NCI-H345 (cell line): ENCODE results near the gene MT1X.

Experiments used
- DNase-seq: peaks from one replicate; lab custom pipeline; 2025; lab: John Stamatoyannopoulos, UW

Gene MT1X

DNA sequence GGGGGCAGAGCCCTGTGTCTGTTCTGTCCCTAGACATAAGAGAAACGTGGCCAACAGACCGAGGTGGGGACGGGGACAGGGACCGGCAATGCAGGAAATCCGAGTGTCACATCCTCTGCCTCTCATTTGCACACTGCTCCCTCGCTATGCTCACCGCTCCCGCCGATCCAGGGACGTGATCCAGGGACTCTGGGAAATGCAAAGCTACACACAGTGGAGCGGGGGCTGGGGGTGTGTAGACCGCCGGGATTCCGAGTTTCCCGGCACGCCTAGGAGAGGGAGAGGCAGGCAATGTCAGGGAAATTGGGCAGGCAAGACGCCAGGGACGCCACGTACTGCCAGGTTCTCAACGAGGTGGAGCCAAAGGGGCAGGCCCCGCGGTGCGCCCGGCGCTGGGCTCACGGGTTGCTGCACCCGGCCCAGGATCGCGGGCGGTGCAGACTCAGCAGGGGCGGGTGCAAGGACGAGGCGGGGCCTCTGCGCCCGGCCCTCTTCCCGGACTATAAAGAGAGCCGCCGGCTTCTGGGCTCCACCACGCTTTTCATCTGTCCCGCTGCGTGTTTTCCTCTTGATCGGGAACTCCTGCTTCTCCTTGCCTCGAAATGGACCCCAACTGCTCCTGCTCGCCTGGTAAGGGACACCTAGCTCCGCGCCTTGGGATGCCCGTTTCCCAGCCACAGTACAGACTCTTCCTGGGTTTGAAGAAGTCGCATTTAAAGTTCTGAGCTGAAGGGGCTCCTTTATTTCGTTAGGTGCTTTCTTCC, at the start of gene MT1X:
Gene MT1X (plus strand): TSS at position 532 of the 764 bp plus-strand sequence. CDS start 71 bp downstream, at position 603.
- peak; percentile 79 for DNase-seq

- no peak for DNase-seq
Observed at GRCh38 chr16:56632848-56633365, 49.4 kb upstream of the MT1X start.

- no peak for DNase-seq
Observed at GRCh38 chr16:56633535-56633934, 48.7 kb upstream of the MT1X start.

DNA sequence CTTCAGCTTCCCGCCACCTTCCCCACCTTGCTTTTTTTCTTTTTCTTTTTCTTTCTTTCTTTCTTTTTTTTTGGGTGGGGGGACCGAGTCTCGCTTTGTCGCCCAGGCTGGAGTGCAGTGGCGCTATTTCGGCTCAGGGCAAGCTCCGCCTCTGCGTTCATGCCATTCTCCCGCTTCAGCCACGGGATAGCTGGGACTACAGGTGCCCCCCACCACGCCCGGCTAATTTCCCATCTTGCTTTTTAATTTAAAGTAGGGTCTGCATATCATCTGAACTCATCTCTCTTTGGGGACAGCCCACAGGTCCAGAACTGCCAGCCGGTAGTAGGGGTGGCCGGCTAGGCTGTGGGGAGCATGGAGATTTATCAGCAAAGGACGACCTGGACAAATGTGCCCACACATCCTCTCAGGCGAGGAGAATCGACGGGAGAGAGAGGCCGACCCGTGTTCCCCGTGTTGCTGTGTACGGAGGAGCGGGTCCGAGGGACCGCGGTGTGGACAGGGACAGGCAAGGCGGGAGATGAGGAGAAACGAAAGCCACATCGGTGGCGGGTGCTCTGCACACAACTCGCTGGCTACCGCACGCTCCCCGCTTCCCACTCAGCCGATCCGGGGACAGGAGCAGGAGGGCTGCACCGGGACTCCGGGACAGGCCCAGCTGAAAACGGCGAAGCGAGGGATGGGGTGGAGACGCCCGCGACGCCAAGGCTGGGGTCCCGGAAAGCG, 47.4 kb upstream of the MT1X start:
- no peak for DNase-seq

DNA sequence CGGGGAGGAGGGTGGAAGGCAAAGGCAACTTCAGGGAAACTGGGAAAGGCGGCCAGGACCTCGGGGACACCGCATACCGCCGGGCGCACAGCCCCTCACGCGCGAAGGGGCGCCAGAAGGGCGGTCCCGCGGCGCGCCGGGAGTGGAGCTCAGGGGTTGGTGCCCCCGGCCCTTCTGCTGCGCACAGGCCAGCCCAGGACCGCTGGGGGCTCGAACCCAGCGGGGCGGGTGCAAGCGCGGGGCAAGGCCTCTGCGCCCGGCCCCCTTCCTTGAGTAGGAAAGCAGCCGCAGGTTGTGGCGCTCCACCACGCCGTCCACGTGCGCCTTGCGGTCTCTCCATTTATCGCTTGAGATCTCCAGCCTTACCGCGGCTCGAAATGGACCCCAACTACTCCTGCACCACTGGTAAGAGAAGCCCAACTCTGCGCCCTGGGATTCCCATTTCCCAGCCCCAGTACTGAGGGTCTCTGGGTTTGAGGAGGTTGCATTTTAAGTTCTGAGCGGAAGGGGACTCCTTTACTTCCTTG, 46.8 kb upstream of the MT1X start:
- no peak for DNase-seq

GRCh38 chr16:56636616-56637413, 45.5 kb upstream of the MT1X start:
- DNase-seq, result no peak

DNA sequence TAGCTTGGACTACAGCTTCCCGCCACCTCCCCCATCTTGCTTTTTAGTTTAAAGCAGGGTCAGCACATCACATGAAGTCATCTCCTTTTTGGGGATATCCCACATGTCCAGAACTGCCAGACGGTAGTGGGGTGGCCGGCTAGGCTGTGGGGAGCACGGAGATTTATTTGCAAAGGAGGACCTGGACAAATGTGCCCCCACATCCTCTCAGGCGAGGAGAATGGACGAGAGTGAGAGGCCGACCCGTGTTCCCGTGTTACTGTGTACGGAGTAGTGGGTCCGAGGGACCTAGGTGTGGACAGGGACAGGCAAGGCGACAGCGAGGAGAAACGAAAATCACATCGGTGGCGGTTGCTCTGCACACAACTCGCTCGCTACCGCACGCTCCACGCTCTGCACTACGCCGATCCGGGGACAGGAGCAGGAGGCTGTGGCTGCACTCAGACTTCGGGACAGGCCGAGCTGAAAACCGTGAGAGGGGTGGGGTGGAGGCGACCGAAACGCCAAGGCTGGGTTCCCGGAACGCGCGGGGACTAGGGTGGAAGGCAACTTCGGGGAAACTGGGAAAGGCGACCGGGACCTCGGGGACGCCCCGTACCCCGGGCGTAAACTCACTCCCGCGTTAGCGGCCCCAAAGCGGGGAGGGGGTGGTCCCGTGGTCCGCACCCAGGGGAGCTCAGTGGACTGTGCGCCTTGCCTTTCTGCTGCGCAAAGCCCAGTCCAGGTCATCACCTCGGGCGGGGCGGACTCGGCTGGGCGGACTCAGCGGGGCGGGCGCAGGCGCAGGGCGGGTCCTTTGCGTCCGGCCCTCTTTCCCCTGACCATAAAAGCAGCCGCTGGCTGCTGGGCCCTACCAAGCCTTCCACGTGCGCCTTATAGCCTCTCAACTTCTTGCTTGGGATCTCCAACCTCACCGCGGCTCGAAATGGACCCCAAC, 44.2 kb upstream of the MT1X start, which contains the start of gene MT1A:
Gene MT1A (plus strand): TSS at position 853 of the 937 bp plus-strand sequence. CDS start 73 bp downstream, at position 926.
- DNase-seq, result no peak

GRCh38 chr16:56639045-56639444, 43.2 kb upstream of the MT1X start:
- DNase-seq, result no peak

- no peak for DNase-seq
Observed at GRCh38 chr16:56640076-56640475, 42.2 kb upstream of the MT1X start.

DNA sequence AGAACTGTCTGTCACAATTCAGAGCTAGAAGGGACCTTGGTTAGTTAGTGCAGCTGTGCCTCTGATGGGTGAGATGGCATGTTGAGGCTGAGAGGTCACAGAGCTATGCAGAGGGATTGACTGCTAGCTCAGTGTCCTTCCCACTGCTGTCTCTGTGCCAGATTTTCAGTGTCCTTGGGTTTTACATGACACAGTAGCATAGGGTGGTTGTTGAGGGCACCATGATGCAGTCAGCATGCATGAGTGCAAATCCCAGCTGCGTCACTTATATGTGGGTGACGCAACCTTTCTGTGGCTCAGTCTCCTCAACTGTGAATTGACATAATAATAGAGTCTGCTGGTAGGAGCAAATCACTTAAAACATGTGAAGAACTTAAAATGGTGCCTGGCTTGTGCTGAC, 41.1 kb upstream of the MT1X start:
- DNase-seq, result no peak

DNA sequence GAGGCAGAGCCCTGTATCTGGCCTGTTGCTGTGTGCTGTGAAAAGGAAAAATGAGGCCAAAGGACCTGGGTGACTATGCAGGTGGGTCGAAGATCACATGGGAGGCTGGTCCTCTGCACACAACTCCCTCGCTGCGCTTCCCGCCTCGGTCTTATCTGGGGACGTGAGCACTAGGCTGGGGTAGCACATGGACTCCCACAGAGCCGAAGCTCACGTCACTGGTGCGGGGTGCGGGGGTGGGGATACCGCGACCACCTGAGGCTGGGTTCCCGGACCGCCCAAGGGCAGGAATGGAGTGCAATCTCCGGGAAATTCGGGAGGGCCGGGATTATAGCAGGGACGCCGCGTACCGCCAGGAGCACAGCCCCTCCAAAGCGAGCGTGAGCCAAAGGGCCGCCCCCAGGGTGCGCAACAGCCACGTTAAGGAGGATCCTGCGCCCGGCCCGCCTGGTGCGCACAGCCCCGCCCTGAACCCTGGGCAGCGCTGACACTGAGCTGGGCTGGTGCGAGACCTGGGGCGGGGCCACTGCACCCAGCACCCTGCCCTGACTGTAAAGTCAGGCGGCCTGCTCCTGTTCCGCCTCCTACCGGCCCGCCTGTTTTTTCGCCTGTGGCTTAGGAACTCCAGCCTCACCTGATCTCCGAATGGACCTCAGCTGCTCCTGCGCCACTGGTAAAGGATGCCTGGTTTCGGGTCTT, 39.0 kb upstream of the MT1X start:
- DNase-seq, result no peak

DNA sequence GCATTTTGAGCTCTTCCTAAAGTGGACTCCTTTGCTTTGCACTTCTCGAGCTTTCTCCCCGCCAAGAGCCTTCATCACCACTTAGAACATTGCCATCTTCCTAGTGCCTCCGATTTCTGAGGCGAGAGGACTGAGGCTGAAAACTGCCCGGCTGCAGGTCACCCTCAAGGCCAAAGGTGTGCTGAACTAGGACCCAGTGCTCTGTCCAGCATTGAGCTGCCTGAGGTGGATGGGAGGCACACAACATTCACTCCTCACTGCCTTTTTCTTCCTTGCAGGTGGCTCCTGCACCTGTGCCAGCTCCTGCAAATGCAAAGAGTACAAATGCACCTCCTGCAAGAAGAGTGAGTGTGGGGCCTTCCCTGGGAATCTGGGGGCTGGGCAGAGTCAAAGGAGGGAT, 38.4 kb upstream of the MT1X start:
- DNase-seq, result no peak

- no peak for DNase-seq
Observed at GRCh38 chr16:56645311-56645710, 37.0 kb upstream of the MT1X start.

DNA sequence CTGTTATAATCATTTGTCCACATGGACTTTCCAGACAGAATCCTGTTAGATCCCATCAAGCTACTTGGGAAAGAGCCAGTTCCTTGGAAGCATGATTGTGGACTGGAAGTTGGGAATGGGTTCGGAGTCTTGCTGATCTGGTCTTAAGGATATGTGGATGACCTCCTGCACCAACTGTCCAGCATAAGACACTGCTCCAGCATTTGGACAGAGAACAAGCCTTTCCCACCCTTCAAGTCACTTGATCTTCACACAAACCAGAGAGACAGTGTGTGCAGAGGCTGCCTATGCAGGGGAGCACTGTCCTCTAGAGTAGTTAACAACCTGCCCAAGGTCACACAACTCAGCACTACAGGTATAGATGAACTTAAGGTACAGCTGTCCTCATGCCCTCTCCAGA, 36.4 kb upstream of the MT1X start:
- DNase-seq, result no peak

DNA sequence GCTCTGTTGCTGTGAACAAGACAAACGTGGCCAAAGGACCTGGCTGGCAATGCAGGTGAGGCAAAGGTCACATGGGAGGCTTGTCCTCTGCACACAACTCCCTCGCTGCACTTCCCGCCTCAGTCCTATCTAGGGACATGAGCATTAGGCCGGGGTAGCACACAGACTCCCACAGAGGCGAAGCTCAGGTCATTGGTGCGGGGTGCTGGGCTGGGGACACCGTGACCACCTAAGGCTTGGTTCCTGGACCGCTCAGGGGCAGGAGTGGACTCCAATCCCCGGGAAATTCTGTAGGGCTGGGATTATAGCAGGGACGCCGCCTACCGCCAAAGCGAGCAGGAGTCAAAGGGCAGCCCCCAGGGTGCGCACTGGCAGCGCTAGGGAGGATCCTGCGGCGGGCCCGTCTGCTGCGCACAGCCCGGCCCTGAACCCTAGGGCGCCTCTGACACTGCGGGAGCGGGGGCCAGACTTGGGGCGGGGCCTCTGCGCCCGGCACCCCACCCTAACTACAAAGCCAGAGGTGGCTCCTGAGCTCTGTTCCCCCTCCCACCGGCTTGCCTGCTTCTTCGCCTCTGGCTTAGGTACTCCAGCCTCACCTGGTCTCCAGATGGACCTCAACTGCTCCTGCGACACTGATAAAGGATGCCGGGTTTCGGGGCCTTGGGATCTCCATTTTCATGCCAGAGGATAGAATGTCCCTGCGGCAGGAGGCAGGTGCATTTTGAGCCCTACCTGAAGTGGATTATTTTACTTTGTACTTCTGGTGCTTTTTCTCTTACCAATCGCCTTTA, 34.4 kb upstream of the MT1X start:
- no peak for DNase-seq

DNA sequence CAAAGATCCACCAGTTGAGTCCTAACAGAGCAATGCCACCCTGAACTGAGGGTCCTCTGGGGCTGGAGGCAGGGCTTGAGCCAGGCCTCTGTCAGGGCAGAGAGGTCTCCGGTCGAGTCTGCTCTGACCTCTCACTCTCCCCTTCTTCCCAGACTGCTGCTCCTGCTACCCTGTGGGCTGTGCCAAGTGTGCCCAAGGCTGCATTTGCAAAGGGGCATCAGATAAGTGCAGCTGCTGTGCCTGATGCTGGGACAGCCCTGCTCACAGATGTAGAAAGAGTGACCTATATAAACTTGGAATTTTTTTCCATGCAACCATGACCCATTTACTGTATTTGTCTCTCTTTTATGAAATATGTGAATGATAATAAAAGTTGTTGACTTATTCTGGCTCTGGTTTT, 33.0 kb upstream of the MT1X start:
- DNase-seq, result no peak

- DNase-seq, result no peak
Observed at GRCh38 chr16:56649820-56650219, 32.5 kb upstream of the MT1X start.

- no peak for DNase-seq
Observed at GRCh38 chr16:56651586-56651985, 30.7 kb upstream of the MT1X start, which contains the start of gene MT1B. Gene MT1B (plus strand): TSS chr16:56651886. CDS start chr16:56651954, 68 bp downstream.

- DNase-seq, result no peak
Observed at GRCh38 chr16:56652600-56652999, 29.7 kb upstream of the MT1X start.
